Measurements from ENCODE around the gene KIAA2012.
"Not testable (repeated sequence)": the region's sequence is repeated elsewhere in the genome, so short reads cannot be mapped to it uniquely, and the experiment has no call there.

KIAA2012 gene

DNA sequence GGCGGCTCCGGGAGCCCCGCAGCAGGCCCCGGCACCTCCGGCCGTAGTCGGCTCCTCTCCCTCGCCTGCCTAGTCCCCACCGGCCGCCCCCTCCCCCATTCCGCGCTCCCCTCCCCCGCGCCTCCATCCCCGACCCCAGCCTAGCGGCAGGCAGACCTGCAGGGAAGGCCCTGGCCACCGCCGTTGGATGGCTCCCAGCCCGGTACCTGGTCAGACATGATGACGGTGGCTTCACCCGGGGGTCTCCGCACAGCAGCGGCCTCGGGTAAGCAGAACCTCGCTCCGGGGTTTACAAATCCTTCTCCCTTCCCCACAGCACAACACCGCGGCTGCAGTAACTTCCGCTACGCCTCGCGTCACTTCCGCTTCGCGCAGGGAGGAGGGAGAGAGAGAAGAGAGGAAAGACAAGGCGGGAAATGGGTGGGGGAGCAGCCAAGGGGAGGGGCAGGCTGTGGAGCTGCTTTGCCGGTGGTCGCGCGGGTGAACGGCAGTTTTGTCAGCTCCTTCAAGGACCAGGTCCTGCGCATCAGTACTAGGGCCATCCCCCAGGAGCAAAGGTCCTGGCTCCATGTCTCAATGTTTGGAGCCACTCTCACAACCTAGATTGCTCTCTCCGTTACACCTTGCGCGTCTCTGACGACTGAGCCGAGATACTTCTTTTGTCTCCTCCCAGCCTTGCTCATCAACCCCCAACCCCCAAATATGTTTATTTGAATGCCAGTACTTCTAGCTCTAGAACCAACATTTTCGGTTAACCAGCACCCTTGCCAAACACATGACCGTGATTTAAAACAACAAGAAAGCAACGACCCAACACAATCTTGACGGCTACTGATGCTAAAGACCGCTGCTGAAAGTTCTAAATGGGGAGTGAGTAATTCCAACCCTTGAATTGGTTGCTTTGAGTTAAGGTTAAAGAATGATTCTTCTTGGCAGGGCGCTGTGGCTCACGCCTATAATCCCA lies 165.5 kb downstream of the KIAA2012 start, which contains the start of gene SUMO1:
Gene SUMO1 (minus strand): TSS at position 364 of the 964 bp plus-strand sequence. CDS start 146 bp downstream, at position 218.
- TF ChIP-seq, protein P1, sequence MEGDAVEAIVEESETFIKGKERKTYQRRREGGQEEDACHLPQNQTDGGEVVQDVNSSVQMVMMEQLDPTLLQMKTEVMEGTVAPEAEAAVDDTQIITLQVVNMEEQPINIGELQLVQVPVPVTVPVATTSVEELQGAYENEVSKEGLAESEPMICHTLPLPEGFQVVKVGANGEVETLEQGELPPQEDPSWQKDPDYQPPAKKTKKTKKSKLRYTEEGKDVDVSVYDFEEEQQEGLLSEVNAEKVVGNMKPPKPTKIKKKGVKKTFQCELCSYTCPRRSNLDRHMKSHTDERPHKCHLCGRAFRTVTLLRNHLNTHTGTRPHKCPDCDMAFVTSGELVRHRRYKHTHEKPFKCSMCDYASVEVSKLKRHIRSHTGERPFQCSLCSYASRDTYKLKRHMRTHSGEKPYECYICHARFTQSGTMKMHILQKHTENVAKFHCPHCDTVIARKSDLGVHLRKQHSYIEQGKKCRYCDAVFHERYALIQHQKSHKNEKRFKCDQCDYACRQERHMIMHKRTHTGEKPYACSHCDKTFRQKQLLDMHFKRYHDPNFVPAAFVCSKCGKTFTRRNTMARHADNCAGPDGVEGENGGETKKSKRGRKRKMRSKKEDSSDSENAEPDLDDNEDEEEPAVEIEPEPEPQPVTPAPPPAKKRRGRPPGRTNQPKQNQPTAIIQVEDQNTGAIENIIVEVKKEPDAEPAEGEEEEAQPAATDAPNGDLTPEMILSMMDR (IDR thresholded peaks at IDR 0.05; ENCODE audit: insufficient read depth, low read depth, low read length, missing control alignments) = no peak
- peak within 1 kb of the TSS; percentile 94 for H3K4me3 ChIP-seq (ENCODE audit: low read length)
- DNase-seq (ENCODE audit: low read depth) = peak; percentile 87

DNA sequence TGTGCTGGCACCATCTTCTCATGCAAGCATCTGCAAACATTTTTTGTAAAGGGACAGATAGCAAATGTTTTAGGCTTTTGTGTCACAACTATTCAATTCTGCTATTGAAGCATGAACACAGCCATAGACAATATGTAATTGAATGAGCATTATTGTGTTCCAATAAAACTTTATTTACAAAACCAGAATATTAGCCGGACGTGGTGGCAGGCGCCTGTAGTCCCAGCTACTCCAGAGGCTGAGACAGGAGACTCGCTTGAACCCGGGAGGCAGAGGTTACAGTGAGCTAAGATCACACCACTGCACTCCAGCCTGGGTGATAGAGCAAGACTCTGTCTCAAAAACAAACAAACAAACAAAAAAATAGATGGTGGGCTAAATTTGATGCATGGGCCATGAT lies 174.7 kb downstream of the KIAA2012 start:
- H3K4me3 ChIP-seq (ENCODE audit: low read length) = not testable (repeated sequence)

GRCh38 chr2:202249521-202250253 lies 176.6 kb downstream of the KIAA2012 start:
- TF ChIP-seq, protein P1 (IDR thresholded peaks at IDR 0.05; ENCODE audit: insufficient read depth, low read depth, low read length, missing control alignments) = no peak
- H3K4me3 ChIP-seq (ENCODE audit: low read length) = peak overlapping the region; percentile 7
- DNase-seq (ENCODE audit: low read depth) = peak; percentile 91

More for the DNA sequence above, 174.7 kb downstream of the KIAA2012 start:
- not testable (repeated sequence) for DNase-seq (ENCODE audit: low read depth)

DNA sequence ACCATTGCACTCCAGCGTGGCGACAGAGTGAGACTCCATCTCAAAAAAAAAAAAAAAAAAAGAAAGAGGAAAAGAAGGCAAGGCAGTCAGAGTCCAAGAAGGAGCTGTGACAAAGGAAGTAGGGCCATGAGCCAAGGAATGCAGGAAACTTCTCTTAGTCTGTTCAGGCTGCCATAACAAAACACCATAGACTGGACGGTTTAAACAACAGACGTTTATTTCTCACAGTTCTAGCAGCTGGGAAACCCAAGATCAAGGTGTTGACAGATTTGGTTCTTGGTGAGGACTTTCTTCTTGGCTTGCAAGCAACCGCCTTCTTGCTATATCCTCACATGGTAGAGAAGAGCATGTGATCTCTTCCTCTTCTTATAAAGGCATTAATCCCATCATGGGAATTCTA lies 178.4 kb downstream of the KIAA2012 start:
- H3K4me3 ChIP-seq (ENCODE audit: low read length) = no peak overlapping the region
- TF ChIP-seq, protein P1 (IDR thresholded peaks at IDR 0.05; ENCODE audit: insufficient read depth, low read depth, low read length, missing control alignments) = no peak
- DNase-seq (ENCODE audit: low read depth) = no peak
